Right cardiac atrium (tissue), 5 donors: ENCODE data around the gene VMO1. TPM values are rescaled to one million over a fixed set of nuclear protein-coding genes. Genes with fewer than 3 reads are reported as not detected.

Experiments used
- ATAC-seq, 2 donors: fragments of 200-7000 bp; cut with Tn5 transposase; one replicate each; pipeline versions ENCODE4 v1.8.0 to v1.9.1; 2020; ENCODE audit warnings: moderate library complexity in 2 of 2, mild to moderate bottlenecking in 1 of 2
- DNase-seq, 3 donors: peaks; one replicate each; pipeline ENCODE4 v3.0.0-alpha.2; 2020
- H3K27ac ChIP-seq: one replicate; pipeline ENCODE4 v1.5.1; 2013; ENCODE audit warnings: mild to moderate bottlenecking, low read length, control low read depth, moderate library complexity
- H3K27me3 ChIP-seq: one replicate; pipeline ENCODE4 v1.6.1; 2013; ENCODE audit not compliant: control insufficient read depth, insufficient read depth
- H3K4me1 ChIP-seq: one replicate; pipeline ENCODE4 v1.6.1; 2013; ENCODE audit warnings: low read length; ENCODE audit not compliant: control insufficient read depth, insufficient read depth
- H3K4me3 ChIP-seq: one replicate; pipeline ENCODE4 v1.5.1; 2013; ENCODE audit warnings: low read length, control low read depth
- H3K9me3 ChIP-seq: one replicate; pipeline ENCODE4 v1.6.1; 2013; ENCODE audit warnings: low read length; ENCODE audit not compliant: control insufficient read depth
- WGBS: extraction: QIAGEN DNeasy Blood & Tissue Kit; methylation state at CpG from one replicate; pipeline ENCODE4 v1.1.7; 2013; 5-methylcytosine and 5-hydroxymethylcytosine counted together
- intact Hi-C, 4 donors: fragments of 100-400 bp; cut with DNase I; formaldehyde crosslinking; loops; one replicate each; pipeline versions ENCODE4 v1.11.0 to v1.14.0; 2022 to 2023
- polyA plus RNA-seq: library from polyadenylated mRNA; stranded (reverse); fragments of 200-250 nt; gene quantifications from one replicate; pipeline ENCODE4 v1.2.3, GENCODE V29; 2013
- total RNA-seq, 4 donors: library from RNA; stranded (reverse); fragmentation: NEBNext Ultra II Directional; extraction: Animal tissue kit (Norgen Biotek cat#: 25700); gene quantifications; one replicate each; pipeline ENCODE4 v1.2.1, GENCODE V29; 2021
- donor health status: healthy with polysubstance abuse.
- donor health status: DM: no; HTN: yes; CAD: no.
- donor health status: DM: no; HTN: no; CAD: no.
- donor health status: DM: no; HTN: yes; CAD: no; lungs with severe emphysema.
- donor health status: DM: yes; HTN: yes; CAD: no.

VMO1 gene
- total and polyA plus RNA-seq, 5 donors = 0.45 to 1.6 (median 1.4) TPM

GRCh38 chr17:4739122-4740024 lies 46.8 kb downstream of the VMO1 start, which contains the start of the genes CXCL16 and ZMYND15:
TSS of gene CXCL16 (minus strand) at chr17:4739928. CDS start at chr17:4739339, 589 bp downstream.
TSS of gene ZMYND15 (plus strand) at chr17:4739833. CDS start at chr17:4740549, 716 bp downstream.
- no peaks in the 10 kb centered on the region for H3K9me3 ChIP-seq
- ATAC-seq = peak; percentile 61 to 68
- intact Hi-C loops = loop anchor here in 1 of 4 donors (10.0 kb wide), 1 partner anchor 155 kb away; the partner anchor contains the start of gene C17orf107
- peak within 1 kb of the TSS; percentile 86 for H3K4me3 ChIP-seq
- DNase-seq = peak; percentile 50 to 87 (median 84)
- no peaks in the 10 kb centered on the region for H3K27me3 ChIP-seq
- H3K27ac ChIP-seq = no peak within 1 kb of the TSS
- H3K4me1 ChIP-seq = peaks cover 4% of the 10 kb centered on the region
- WGBS = under 1% methylated on average over 100 of the region's 100 CpGs

- no peak overlapping the region for H3K27ac ChIP-seq
- peak overlapping the region; percentile 86 for H3K4me3 ChIP-seq
- no peaks in the 10 kb centered on the region for H3K9me3 ChIP-seq
- no peak for DNase-seq
- ATAC-seq = peak in 1 of 2 donors; percentile 9
- intact Hi-C loops = loop anchor here in 1 of 4 donors (10.0 kb wide), 1 partner anchor 156 kb away; the partner anchor contains the start of gene C17orf107
- peaks cover 4% of the 10 kb centered on the region for H3K4me1 ChIP-seq
- H3K27me3 ChIP-seq = no peaks in the 10 kb centered on the region
- WGBS = 20% methylated on average over 41 of the region's 41 CpGs
Observed at GRCh38 chr17:4738136-4739121, 47.7 kb downstream of the VMO1 start.

DNA sequence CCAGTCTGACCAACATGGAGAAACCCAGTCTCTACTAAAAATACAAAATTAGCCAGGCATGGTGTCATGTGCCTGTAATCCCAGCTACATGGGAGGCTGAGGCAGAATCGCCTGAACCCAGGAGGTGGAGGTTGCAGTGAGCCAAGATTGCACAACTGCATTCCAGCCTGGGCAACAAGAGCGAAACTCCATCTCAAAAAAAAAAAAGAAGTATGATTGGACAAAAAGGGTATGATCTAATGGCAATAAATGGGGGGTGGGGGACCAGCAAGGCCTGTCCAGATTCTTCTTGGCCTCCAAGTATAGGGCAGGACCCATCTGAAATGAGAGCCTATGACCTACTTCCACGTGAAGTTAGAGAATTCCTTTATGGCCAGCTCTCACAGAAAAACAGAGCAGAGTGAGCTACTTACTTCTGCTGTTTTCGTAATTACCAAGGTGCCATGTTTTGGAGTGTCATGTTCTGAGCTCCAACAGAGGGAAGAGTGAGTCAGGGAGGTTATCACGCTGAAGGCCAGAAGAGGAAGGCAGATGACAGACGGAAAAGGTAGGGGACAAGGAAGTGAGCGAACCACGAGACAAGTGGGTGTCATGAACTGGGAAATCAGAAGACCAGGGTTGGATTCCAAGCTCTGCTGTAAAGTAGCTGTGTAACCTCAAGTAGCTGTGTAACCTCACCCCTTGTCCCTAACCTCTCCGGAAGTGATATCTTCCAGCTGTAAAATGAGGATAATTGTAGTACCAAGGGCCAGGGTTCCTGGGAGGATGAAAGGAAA lies 50.1 kb downstream of the VMO1 start:
- Histone ChIP-seq H3K27ac (no peak overlapping the region), H3K4me1 (peaks cover 4% of the 10 kb centered on the region), H3K4me3 (no peak overlapping the region), H3K9me3 (no peaks in the 10 kb centered on the region), H3K27me3 (no peaks in the 10 kb centered on the region)
- WGBS = 60% methylated on average over 9 of the region's 9 CpGs
- ATAC-seq (no peak), DNase-seq (no peak)
- intact Hi-C loops = loop anchor here in 1 of 4 donors (10.0 kb wide), 1 partner anchor 159 kb away; the partner anchor contains the start of gene C17orf107

Other genes with a start within 250 kb of the VMO1 start
- 10 to 100 TPM; 18.4 to 28.5 (median 23.1) TPM for gene MYBBP1A, start 231.0 kb downstream of the VMO1 start, total RNA-seq
- gene MYBBP1A, start 231.0 kb downstream of the VMO1 start, polyA plus RNA-seq = 15.9 TPM
- gene GGT6, start 225.8 kb downstream of the VMO1 start, total RNA-seq = not detected
- gene GGT6, start 225.8 kb downstream of the VMO1 start, polyA plus RNA-seq = not detected
- 10 to 100 TPM; 10.7 to 20.8 (median 14.2) TPM for gene SMTNL2, start 201.8 kb downstream of the VMO1 start, total RNA-seq
- 5.8 TPM for gene SMTNL2, start 201.8 kb downstream of the VMO1 start, polyA plus RNA-seq
- gene ALOX15, start 144.7 kb downstream of the VMO1 start, total RNA-seq = 1 to 10 TPM in 2 of 4 donors, under 1 TPM in 1, not detected in 1; 0.91 to 2.0 (median 1.0) TPM
- 0.05 TPM for gene ALOX15, start 144.7 kb downstream of the VMO1 start, polyA plus RNA-seq
- 10 to 100 TPM; 29.7 to 40.9 (median 36.7) TPM for gene PELP1, start 82.2 kb downstream of the VMO1 start, total RNA-seq
- gene PELP1, start 82.2 kb downstream of the VMO1 start, polyA plus RNA-seq = 21.1 TPM
- gene ARRB2, start 75.7 kb downstream of the VMO1 start, total RNA-seq = 10 to 100 TPM; 21.6 to 35.1 (median 25.5) TPM
- 17.0 TPM for gene ARRB2, start 75.7 kb downstream of the VMO1 start, polyA plus RNA-seq
- gene MED11, start 54.9 kb downstream of the VMO1 start, total RNA-seq = 10 to 100 TPM; 17.8 to 21.6 (median 21.0) TPM
- gene MED11, start 54.9 kb downstream of the VMO1 start, polyA plus RNA-seq = 47.6 TPM
- under 1 TPM; 0.20 to 0.53 (median 0.33) TPM for gene ZMYND15, start 46.5 kb downstream of the VMO1 start, total RNA-seq
- 0.23 TPM for gene ZMYND15, start 46.5 kb downstream of the VMO1 start, polyA plus RNA-seq
- gene CXCL16, start 46.4 kb downstream of the VMO1 start, total RNA-seq = 1 to 10 TPM; 5.0 to 6.3 (median 5.5) TPM
- 2.5 TPM for gene CXCL16, start 46.4 kb downstream of the VMO1 start, polyA plus RNA-seq
- not detected for gene TM4SF5, start 14.5 kb downstream of the VMO1 start, total RNA-seq
- gene TM4SF5, start 14.5 kb downstream of the VMO1 start, polyA plus RNA-seq = not detected
- gene GLTPD2, start 2.6 kb upstream of the VMO1 start, total RNA-seq = not detected
- gene GLTPD2, start 2.6 kb upstream of the VMO1 start, polyA plus RNA-seq = not detected
- gene PSMB6, start 9.8 kb upstream of the VMO1 start, total RNA-seq = 100 to 1,000 TPM; 149 to 163 (median 151) TPM
- gene PSMB6, start 9.8 kb upstream of the VMO1 start, polyA plus RNA-seq = 234 TPM
- gene PLD2, start 20.8 kb upstream of the VMO1 start, total RNA-seq = 10 to 100 TPM; 12.0 to 15.3 (median 13.4) TPM
- 10.0 TPM for gene PLD2, start 20.8 kb upstream of the VMO1 start, polyA plus RNA-seq
- gene MINK1, start 47.0 kb upstream of the VMO1 start, total RNA-seq = 10 to 100 TPM; 44.5 to 54.7 (median 49.3) TPM
- 31.1 TPM for gene MINK1, start 47.0 kb upstream of the VMO1 start, polyA plus RNA-seq
- 1 to 10 TPM; 2.7 to 3.3 (median 2.8) TPM for gene C17orf107, start 113.2 kb upstream of the VMO1 start, total RNA-seq
- 3.6 TPM for gene C17orf107, start 113.2 kb upstream of the VMO1 start, polyA plus RNA-seq
- 100 to 1,000 TPM in 1 of 4 donors, 10 to 100 TPM in 3; 57.6 to 106 (median 68.9) TPM for gene CHRNE, start 116.7 kb upstream of the VMO1 start, total RNA-seq
- gene CHRNE, start 116.7 kb upstream of the VMO1 start, polyA plus RNA-seq = 63.6 TPM
- gene GP1BA, start 145.9 kb upstream of the VMO1 start, total RNA-seq = under 1 TPM in 1 of 4 donors, not detected in 3; 0.23 TPM
- gene GP1BA, start 145.9 kb upstream of the VMO1 start, polyA plus RNA-seq = 0.16 TPM
- 100 to 1,000 TPM; 162 to 230 (median 202) TPM for gene SLC25A11, start 153.7 kb upstream of the VMO1 start, total RNA-seq
- gene SLC25A11, start 153.7 kb upstream of the VMO1 start, polyA plus RNA-seq = 200 TPM
- 100 to 1,000 TPM in 1 of 4 donors, 10 to 100 TPM in 3; 76.6 to 108 (median 87.5) TPM for gene RNF167, start 153.9 kb upstream of the VMO1 start, total RNA-seq
- 124 TPM for gene RNF167, start 153.9 kb upstream of the VMO1 start, polyA plus RNA-seq
- gene PFN1, start 162.2 kb upstream of the VMO1 start, total RNA-seq = 100 to 1,000 TPM; 148 to 229 (median 201) TPM
- gene PFN1, start 162.2 kb upstream of the VMO1 start, polyA plus RNA-seq = 180 TPM
- 100 to 1,000 TPM; 198 to 695 (median 246) TPM for gene ENO3, start 164.8 kb upstream of the VMO1 start, total RNA-seq
- gene ENO3, start 164.8 kb upstream of the VMO1 start, polyA plus RNA-seq = 455 TPM
- 100 to 1,000 TPM; 106 to 133 (median 117) TPM for gene SPAG7, start 181.5 kb upstream of the VMO1 start, total RNA-seq
- gene SPAG7, start 181.5 kb upstream of the VMO1 start, polyA plus RNA-seq = 164 TPM
- gene CAMTA2, start 201.3 kb upstream of the VMO1 start, total RNA-seq = 10 to 100 TPM; 35.3 to 44.4 (median 40.3) TPM
- 43.5 TPM for gene CAMTA2, start 201.3 kb upstream of the VMO1 start, polyA plus RNA-seq
- gene INCA1, start 211.2 kb upstream of the VMO1 start, total RNA-seq = 1 to 10 TPM; 2.2 to 3.8 (median 3.2) TPM
- gene INCA1, start 211.2 kb upstream of the VMO1 start, polyA plus RNA-seq = 5.0 TPM
- 100 to 1,000 TPM; 519 to 727 (median 570) TPM for gene KIF1C, start 211.6 kb upstream of the VMO1 start, total RNA-seq
- gene KIF1C, start 211.6 kb upstream of the VMO1 start, polyA plus RNA-seq = 406 TPM
- not detected for gene SLC52A1, start 249.1 kb upstream of the VMO1 start, total RNA-seq
- not detected for gene SLC52A1, start 249.1 kb upstream of the VMO1 start, polyA plus RNA-seq